Cardiac atrium fibroblast (primary cell): ENCODE measurements around the gene HNRNPLL. TPM values are rescaled to one million over a fixed set of nuclear protein-coding genes. Genes with fewer than 3 reads are reported as not detected.

ENCODE experiments used
- total RNA-seq: library from RNA; depleted of rRNA; stranded (reverse); fragments of >200 nt; gene quantifications from 2 replicates; pipeline ENCODE4 v1.2.3, GENCODE V29; 2015

HNRNPLL gene
- total RNA-seq: 28.7 and 33.6 TPM in 2 replicates

GRCh38 chr2:38602732-38603401 is at the start of gene HNRNPLL:
HNRNPLL (minus strand) TSS chr2:38602928; CDS start chr2:38602626, 302 bp downstream.

Other genes with a start within 250 kb of the HNRNPLL start
- gene ATL2, start 225.7 kb downstream of the HNRNPLL start, total RNA-seq: 22.5 and 24.9 TPM in 2 replicates
- gene GALM, start 63.2 kb upstream of the HNRNPLL start, total RNA-seq: 9.2 and 15.5 TPM in 2 replicates
- 68.7 and 94.6 TPM in 2 replicates for gene SRSF7, start 148.4 kb upstream of the HNRNPLL start, total RNA-seq
- gene GEMIN6, start 175.3 kb upstream of the HNRNPLL start, total RNA-seq: 3.2 and 4.2 TPM in 2 replicates